BE2C (cell line): ENCODE results near the gene OR2AG1.
"Not testable (repeated sequence)": the region's sequence is repeated elsewhere in the genome, so short reads cannot be mapped to it uniquely, and the experiment has no call there.

Experiments
- DNase-seq: peaks from one replicate; pipeline ENCODE4 v3.0.0-alpha.2; 2020
- H3K27me3 ChIP-seq: fragments of 250-450 bp; sonication (Bioruptor Pico); 2 replicates; pipeline ENCODE4 v1.5.1; 2020; ENCODE audit warnings: mild to moderate bottlenecking
- H3K36me3 ChIP-seq: fragments of 250-450 bp; sonication (Bioruptor Pico); 2 replicates; pipeline ENCODE4 v1.5.1; 2020; ENCODE audit warnings: mild to moderate bottlenecking
- H3K4me1 ChIP-seq: fragments of 250-450 bp; sonication (Bioruptor Pico); 2 replicates; pipeline ENCODE4 v1.5.1; 2020
- H3K4me3 ChIP-seq: 2 replicates; pipeline ENCODE4 v1.5.1; 2011; ENCODE audit warnings: low read depth, low read length
- H3K9me3 ChIP-seq: fragments of 250-450 bp; sonication (Bioruptor Pico); 2 replicates; pipeline ENCODE4 v1.5.1; 2020
- TF ChIP-seq, protein P1 (sequence below): IDR thresholded peaks from 2 replicates; pipeline ENCODE4 v1.5.1; 2012; ENCODE audit warnings: mild to moderate bottlenecking, low read depth, low read length

The OR2AG1 gene

DNA sequence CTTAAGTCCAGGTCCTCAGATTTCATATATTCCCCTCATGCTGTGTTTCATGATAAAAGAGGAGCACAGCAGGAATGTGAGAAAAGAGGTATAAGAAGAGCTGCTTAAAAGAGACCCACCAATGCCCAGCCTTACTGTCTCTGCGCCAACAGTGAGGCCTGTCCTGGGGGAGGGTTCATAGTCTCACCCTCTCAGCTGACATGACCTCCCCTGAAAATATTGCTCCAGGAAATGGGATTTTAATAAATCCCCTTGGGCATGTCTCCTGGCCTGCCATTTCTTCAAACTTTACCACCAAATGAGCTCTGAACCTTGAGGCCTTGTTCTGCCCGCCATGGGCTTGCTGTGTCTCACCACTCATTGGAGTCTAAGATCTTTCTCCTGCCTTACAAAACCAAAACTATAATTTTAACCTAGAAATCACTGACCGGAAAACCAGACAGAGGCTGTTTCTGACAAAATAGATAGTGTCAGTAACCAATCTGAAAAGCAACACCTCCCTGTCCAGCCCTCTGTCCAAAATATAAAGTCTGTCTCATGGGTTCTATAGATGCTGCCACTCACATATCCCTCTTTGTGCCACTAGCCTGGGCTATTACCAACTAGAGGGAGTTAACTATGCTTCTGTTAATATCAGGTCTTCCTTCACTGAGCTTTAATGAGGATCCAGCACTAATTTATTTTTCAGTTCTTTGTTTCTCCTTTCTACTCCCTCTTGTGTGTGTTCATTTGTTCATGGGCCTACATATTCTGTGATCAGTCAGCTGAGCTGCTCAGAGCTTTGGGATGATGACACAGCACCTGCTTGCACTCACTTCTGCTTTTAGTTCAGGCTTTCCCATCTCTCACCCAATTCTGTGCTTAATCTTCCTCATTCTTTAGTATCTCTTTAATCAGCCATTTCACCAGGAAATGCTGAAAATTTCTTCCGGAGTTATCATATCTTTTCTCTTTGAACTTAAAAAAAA is 10.6 kb upstream of the OR2AG1 start, which contains the start of gene OR2AG2:
OR2AG2 (minus strand) TSS at position 51 of the 968 bp plus-strand sequence. CDS start 3,019 bp downstream, outside the sequence.
- Histone ChIP-seq H3K4me3 (no peak within 1 kb of the TSS), H3K27me3 (no peaks in the 10 kb centered on the region; the same call in 1 of the 2 replicates)

DNA sequence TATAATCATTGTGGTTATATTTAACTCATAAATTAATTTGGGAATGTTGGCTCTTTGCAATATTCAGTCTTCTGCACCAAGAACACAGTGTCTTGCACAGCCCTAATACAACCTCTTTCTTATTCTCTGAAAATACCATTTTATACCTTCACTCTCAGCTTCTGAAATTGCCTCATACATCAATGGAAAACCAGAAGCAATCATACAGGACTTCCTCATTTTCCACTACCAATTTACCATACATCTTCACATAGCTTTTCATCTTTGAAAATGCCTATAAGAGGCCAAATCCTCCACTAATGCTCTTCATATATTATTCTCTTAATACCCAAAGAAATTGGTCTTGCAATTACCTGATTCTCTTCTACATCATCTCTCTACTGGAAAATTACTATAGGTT is 4.3 kb upstream of the OR2AG1 start:
- no peaks in the 10 kb centered on the region for H3K4me1 ChIP-seq
- TF ChIP-seq, protein P1, sequence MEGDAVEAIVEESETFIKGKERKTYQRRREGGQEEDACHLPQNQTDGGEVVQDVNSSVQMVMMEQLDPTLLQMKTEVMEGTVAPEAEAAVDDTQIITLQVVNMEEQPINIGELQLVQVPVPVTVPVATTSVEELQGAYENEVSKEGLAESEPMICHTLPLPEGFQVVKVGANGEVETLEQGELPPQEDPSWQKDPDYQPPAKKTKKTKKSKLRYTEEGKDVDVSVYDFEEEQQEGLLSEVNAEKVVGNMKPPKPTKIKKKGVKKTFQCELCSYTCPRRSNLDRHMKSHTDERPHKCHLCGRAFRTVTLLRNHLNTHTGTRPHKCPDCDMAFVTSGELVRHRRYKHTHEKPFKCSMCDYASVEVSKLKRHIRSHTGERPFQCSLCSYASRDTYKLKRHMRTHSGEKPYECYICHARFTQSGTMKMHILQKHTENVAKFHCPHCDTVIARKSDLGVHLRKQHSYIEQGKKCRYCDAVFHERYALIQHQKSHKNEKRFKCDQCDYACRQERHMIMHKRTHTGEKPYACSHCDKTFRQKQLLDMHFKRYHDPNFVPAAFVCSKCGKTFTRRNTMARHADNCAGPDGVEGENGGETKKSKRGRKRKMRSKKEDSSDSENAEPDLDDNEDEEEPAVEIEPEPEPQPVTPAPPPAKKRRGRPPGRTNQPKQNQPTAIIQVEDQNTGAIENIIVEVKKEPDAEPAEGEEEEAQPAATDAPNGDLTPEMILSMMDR, result no peak
- DNase-seq, result no peak
- H3K4me3 ChIP-seq, result no peak overlapping the region
- H3K36me3 ChIP-seq, result no peaks in the 10 kb centered on the region
- no peaks in the 10 kb centered on the region for H3K27me3 ChIP-seq
- no peaks in the 10 kb centered on the region for H3K9me3 ChIP-seq

More for the DNA sequence above, 10.6 kb upstream of the OR2AG1 start, which contains the start of gene OR2AG2:
- Histone ChIP-seq H3K9me3 (no peaks in the 10 kb centered on the region), H3K36me3 (no peaks in the 10 kb centered on the region), H3K4me1 (no peaks in the 10 kb centered on the region)
- no peak for DNase-seq
- TF ChIP-seq, protein P1, result no peak

DNA sequence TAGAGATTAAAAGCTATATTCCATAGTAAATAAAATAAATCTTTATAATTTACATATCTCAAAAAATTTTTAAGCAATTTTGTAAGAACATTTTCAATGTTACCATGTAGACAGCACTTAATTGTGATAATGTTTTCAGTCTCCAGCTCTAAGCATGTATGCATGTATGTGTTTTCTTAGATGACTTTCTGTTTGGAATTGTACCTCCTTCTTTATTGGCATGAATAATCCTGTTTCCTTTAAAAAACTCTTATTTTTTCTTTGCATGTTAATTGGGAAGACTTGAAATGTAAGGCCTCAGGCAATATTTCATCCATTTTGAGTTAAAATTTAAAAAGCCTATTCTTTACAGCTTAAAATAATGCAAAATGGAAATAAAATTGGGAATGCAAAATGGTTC is 2.0 kb upstream of the OR2AG1 start:
- no peak overlapping the region for H3K4me3 ChIP-seq
- H3K27me3 ChIP-seq, result no peaks in the 10 kb centered on the region
- TF ChIP-seq, protein P1, result no peak
- no peaks in the 10 kb centered on the region for H3K9me3 ChIP-seq
- H3K36me3 ChIP-seq, result no peaks in the 10 kb centered on the region
- DNase-seq, result no peak
- H3K4me1 ChIP-seq, result no peaks in the 10 kb centered on the region

DNA sequence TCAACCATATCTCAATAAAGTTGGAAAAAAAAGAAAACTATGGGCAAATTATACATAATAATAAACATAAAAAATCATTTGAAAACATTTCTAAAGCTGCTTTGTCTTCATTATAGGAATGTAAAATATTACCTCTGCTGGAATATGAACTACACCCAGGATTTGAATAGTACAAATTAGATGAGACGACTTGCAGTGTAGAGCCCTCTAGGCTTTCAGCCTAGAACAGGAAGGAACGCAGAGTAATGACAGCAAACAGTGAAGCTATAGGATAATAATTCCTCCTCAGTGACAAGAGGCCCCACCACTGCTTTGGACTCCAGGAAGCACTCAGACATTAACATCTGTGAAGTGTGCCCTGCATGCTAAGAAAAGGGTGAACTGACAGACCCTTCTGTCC is 7.7 kb downstream of the OR2AG1 start:
- H3K27me3 ChIP-seq, result no peaks in the 10 kb centered on the region
- no peaks in the 10 kb centered on the region for H3K9me3 ChIP-seq
- no peaks in the 10 kb centered on the region for H3K4me1 ChIP-seq
- no peak for DNase-seq
- TF ChIP-seq, protein P1, result no peak
- H3K4me3 ChIP-seq, result no peak overlapping the region
- H3K36me3 ChIP-seq, result no peaks in the 10 kb centered on the region

DNA sequence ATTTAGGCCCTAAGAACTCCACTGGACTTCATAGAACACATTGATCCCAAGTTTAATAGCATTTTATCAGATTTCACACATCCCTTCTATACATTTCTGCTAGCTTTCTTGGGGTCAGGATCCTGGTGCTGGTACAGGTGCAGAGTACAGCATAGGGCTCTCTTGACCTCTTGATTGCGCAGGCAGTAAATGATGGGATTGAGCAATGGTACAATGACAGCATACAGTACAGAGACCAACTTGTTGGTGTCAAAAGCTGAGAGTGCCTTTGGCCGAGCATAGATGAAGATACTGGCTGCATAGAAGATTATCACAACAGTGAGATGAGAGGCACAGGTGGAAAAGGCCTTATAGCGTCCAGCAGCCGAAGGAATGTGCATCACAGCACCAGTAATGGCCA is 11.8 kb downstream of the OR2AG1 start:
- Histone ChIP-seq H3K27me3 (no peaks in the 10 kb centered on the region), H3K36me3 (no peaks in the 10 kb centered on the region), H3K9me3 (no peaks in the 10 kb centered on the region), H3K4me1 (no peaks in the 10 kb centered on the region), H3K4me3 (no peak overlapping the region)
- TF ChIP-seq, protein P1, result no peak
- DNase-seq, result no peak

DNA sequence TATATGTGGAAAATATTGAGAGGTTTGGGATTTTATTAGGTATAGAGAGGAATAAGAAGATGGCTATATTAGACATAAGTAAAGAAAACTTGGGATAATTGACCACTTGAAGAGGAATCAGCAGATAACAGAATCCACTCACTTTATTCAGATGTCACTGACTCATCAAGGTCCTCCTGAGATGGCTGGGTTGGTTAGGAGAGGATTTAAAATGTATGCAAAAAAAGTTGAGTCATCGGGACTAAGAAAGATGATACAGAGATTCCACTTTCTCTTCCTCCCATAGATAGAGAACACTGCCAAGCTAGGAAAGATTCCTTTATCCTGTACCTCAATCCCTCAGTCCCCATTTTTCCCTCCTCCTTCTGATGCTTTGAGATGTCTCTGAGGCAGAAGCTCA is 16.6 kb downstream of the OR2AG1 start, which contains the start of gene OR6A2:
OR6A2 (minus strand) TSS at position 288 of the 400 bp plus-strand sequence. CDS start 3,981 bp downstream, outside the sequence.
- DNase-seq, result no peak
- Histone ChIP-seq H3K4me1 (no peaks in the 10 kb centered on the region), H3K9me3 (no peaks in the 10 kb centered on the region), H3K27me3 (no peaks in the 10 kb centered on the region), H3K36me3 (no peaks in the 10 kb centered on the region), H3K4me3 (no peak within 1 kb of the TSS)
- TF ChIP-seq, protein P1, result no peak

DNA sequence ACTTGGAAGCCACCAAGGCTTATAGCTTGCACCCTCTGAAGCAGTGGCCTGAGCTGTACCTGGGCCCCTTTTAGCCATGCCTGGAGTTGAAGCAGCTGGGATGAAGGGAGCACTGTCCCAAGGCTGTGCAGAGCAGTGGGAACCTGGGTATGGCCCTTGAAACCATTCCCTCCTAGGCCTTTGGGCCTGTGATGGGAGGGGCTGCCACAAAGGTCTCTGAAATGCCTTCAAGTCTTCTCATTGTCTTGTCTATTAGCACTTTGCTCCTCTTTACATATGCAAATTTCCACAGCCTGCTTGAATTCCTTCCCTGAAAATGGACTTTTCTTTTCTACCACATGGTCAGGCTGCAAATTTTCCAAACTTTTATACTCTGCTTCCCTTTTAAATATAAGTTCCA is 18.3 kb downstream of the OR2AG1 start:
- not testable (repeated sequence) for H3K9me3 ChIP-seq, H3K36me3 ChIP-seq, H3K27me3 ChIP-seq, H3K4me1 ChIP-seq, H3K4me3 ChIP-seq, DNase-seq
